Natural killer cell (primary cell): ENCODE measurements around the gene C9orf78. TPM values are rescaled to one million over a fixed set of nuclear protein-coding genes. Genes with fewer than 3 reads are reported as not detected.
"Not testable (repeated sequence)": the region's sequence is repeated elsewhere in the genome, so short reads cannot be mapped to it uniquely, and the experiment has no call there.

Experiments
- ATAC-seq, 3 donors: fragments of 150-1000 bp in 2 of 3; fragments of 200-7000 bp in 1 of 3; cut with Tn5 transposase; 1 replicate in 1 of 3; 2 replicates in 2 of 3; pipeline ENCODE4 v1.10.0; 2021; ENCODE audit warnings: mild to moderate bottlenecking in 2 of 3, moderate library complexity in 2 of 3
- DNase-seq, 2 donors: peaks; one replicate each; pipeline versions ENCODE4 v3.0.0 to v3.0.0-alpha.2; 2013 to 2021; ENCODE audit warnings: mixed read lengths in 1 of 2
- H3K27ac ChIP-seq: one replicate; pipeline ENCODE4 v1.5.1; 2013; ENCODE audit warnings: mild to moderate bottlenecking, low read length
- H3K27me3 ChIP-seq: one replicate; pipeline ENCODE4 v1.6.1; 2013; ENCODE audit warnings: low read length; ENCODE audit not compliant: control insufficient read depth, insufficient read depth
- H3K36me3 ChIP-seq: one replicate; pipeline ENCODE4 v1.6.1; 2013; ENCODE audit warnings: low read length; ENCODE audit not compliant: control insufficient read depth, insufficient read depth
- H3K4me1 ChIP-seq: one replicate; pipeline ENCODE4 v1.6.1; 2013; ENCODE audit warnings: low read length; ENCODE audit not compliant: control insufficient read depth, insufficient read depth
- H3K4me3 ChIP-seq: one replicate; pipeline ENCODE4 v1.5.1; 2013; ENCODE audit warnings: low read length
- H3K9me3 ChIP-seq: one replicate; pipeline ENCODE4 v1.6.1; 2013; ENCODE audit warnings: low read length; ENCODE audit not compliant: control insufficient read depth, insufficient read depth
- H3K27ac Mint-ChIP-seq, 2 donors: one replicate each; pipeline ENCODE4 v1.8.0; 2022; ENCODE audit warnings: mild to moderate bottlenecking in 2 of 2, mixed read lengths in 2 of 2, moderate library complexity in 1 of 2
- H3K27me3 Mint-ChIP-seq, 2 donors: one replicate each; pipeline ENCODE4 v1.8.0; 2022; ENCODE audit warnings: low read depth in 2 of 2, mixed read lengths in 2 of 2
- H3K36me3 Mint-ChIP-seq: one replicate; pipeline ENCODE4 v1.8.0; 2022; ENCODE audit warnings: mixed read lengths
- H3K4me1 Mint-ChIP-seq, 2 donors: one replicate each; pipeline ENCODE4 v1.8.0; 2022; ENCODE audit warnings: mixed read lengths in 2 of 2
- H3K4me3 Mint-ChIP-seq: one replicate; pipeline ENCODE4 v1.8.0; 2022; ENCODE audit warnings: mild to moderate bottlenecking, moderate library complexity, mixed read lengths
- H3K9me3 Mint-ChIP-seq, 2 donors: one replicate each; pipeline ENCODE4 v1.8.0; 2022; ENCODE audit warnings: mixed read lengths in 2 of 2
- CTCF ChIP-seq: fragments of 200-600 bp; IDR thresholded peaks from one replicate; pipeline ENCODE4 v1.8.0; 2022; ENCODE audit warnings: antibody characterized with exemption
- WGBS: methylation state at CpG from one replicate; pipeline ENCODE4 v1.1.7; 2013; ENCODE audit warnings: missing lambda C conversion rate; ENCODE audit not compliant: insufficient coverage; 5-methylcytosine and 5-hydroxymethylcytosine counted together
- intact Hi-C: fragments of 100-400 bp; cut with micrococcal nuclease; formaldehyde crosslinking; loops from one replicate; pipeline ENCODE4 v1.14.2; 2022
- total RNA-seq, 4 donors: library from RNA; stranded (reverse); fragments of 120-200 nt in 1 of 4; gene quantifications; one replicate each; pipeline versions ENCODE4 v1.2.3 to v1.2.4, GENCODE V29; 2013 to 2022

The C9orf78 gene
- total RNA-seq, 3 donors from 2014 or later (not counting 1 experiment from before 2014, with no cell fraction given) = 93.7 to 97.9 (median 97.6) TPM

DNA sequence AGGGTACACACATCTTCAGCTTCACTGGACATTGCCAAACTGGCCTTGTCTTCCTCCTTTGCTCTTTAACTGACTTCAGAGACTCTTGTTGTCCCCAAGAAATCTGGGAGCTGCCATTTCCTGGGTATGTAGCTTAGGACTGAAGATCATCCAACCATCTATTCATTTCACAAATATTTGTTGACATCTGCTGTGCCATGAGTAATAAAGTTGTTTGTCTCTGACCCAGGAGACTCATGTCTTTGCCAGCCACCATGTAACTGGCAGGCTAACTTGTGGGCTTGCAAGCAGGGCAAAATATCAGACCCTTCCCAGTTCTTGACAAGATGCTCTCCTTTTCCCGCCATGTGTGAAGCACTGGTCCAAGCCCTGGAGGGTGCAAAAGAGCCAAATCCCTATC is 49.2 kb downstream of the C9orf78 start:
- H3K9me3 Mint-ChIP-seq = no peaks in the 10 kb centered on the region
- no peak overlapping the region for H3K4me3 ChIP-seq
- no peak overlapping the region for H3K27ac Mint-ChIP-seq
- H3K4me1 ChIP-seq = peaks cover 7% of the 10 kb centered on the region
- TF ChIP-seq CTCF = no peak
- H3K27ac ChIP-seq = no peak overlapping the region
- WGBS = no CpG with 5 or more reads among the region's 1 CpG
- H3K36me3 ChIP-seq = no peaks in the 10 kb centered on the region
- peaks cover 17 to 21% of the 10 kb centered on the region in 2 donors for H3K27me3 Mint-ChIP-seq
- no peaks in the 10 kb centered on the region for H3K36me3 Mint-ChIP-seq
- DNase-seq (no peak), ATAC-seq (no peak)
- H3K9me3 ChIP-seq = no peaks in the 10 kb centered on the region
- H3K4me1 Mint-ChIP-seq = peaks cover 0 to 12% of the 10 kb centered on the region in 2 donors
- intact Hi-C loops = no loop called here
- no peaks in the 10 kb centered on the region for H3K27me3 ChIP-seq
- no peak overlapping the region for H3K4me3 Mint-ChIP-seq

GRCh38 chr9:129784970-129785369 is 50.1 kb downstream of the C9orf78 start:
- H3K4me1 Mint-ChIP-seq, H3K27ac ChIP-seq, H3K4me3 ChIP-seq, ATAC-seq, H3K4me1 ChIP-seq, DNase-seq, H3K36me3 Mint-ChIP-seq, H3K36me3 ChIP-seq, H3K9me3 Mint-ChIP-seq, H3K4me3 Mint-ChIP-seq, H3K27me3 ChIP-seq, intact Hi-C loops, H3K9me3 ChIP-seq, H3K27ac Mint-ChIP-seq: not testable (repeated sequence)
- 81% methylated on average over 11 of the region's 11 CpGs for WGBS
- H3K27me3 Mint-ChIP-seq = peaks cover 19 to 21% of the 10 kb centered on the region in 2 donors

DNA sequence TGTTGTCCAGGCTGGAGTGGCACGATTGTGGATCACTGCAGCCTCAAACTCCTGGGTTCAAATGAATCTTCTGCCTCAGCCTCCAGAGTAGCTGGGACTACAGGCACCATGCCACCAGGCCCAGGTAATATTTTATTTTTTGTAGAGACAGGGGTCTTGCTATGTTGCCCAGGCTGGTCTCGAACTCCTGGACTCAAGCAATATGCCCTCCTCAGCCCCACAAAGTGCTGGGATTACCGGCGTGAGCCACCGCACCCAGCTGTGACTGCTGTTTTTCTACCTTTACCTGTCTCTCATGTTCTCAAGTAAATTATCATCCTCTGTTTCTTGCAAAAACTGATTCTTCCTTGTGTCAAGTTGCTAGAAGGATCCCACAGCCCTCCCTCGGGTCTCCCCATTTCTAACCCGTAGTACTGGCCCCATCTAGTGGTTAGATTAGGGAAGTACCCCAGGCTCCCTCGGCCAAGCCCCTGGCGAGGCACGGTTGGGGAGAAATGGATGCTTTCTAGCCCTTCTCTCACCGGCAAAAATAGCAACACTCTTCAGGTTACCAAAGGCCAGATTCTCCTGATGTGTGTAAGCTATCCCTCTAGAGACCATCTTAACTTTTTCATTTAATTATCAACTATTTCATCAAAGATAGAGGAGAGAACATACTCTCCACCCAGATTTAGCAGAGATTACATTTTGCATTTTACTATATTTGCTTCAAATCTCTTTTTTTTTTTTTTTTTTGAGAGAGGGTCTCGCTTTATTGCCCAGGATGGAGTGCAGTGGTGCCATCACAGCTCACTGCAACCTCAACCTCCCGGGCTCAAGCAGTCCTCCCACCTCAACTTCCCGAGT is 51.3 kb downstream of the C9orf78 start:
- WGBS = 37% methylated on average over 13 of the region's 14 CpGs
- H3K4me1 ChIP-seq = no peaks in the 10 kb centered on the region
- H3K27ac ChIP-seq = no peak overlapping the region
- peak; percentile 84 for TF ChIP-seq CTCF
- Mint-ChIP-seq H3K4me3 (no peak overlapping the region), H3K4me1 (peaks cover 0 to 6% of the 10 kb centered on the region in 2 donors), H3K36me3 (no peaks in the 10 kb centered on the region), H3K27ac (no peak overlapping the region), H3K9me3 (no peaks in the 10 kb centered on the region), H3K27me3 (peaks cover 23 to 27% of the 10 kb centered on the region in 2 donors)
- ATAC-seq (peak; percentile 93 to 100 (median 99)), DNase-seq (peak; percentile 50 to 84)
- no peak overlapping the region for H3K4me3 ChIP-seq
- intact Hi-C loops = loop anchor here (1.0 to 2.0 kb wide), 4 partner anchors 46 to 653 kb away; partner anchors contain the start of gene ASB6
- H3K36me3 ChIP-seq = no peaks in the 10 kb centered on the region
- no peaks in the 10 kb centered on the region for H3K9me3 ChIP-seq
- H3K27me3 ChIP-seq = no peaks in the 10 kb centered on the region

- Histone ChIP-seq H3K4me3 (no peak overlapping the region), H3K27ac (no peak overlapping the region), H3K9me3 (no peaks in the 10 kb centered on the region), H3K4me1 (peaks cover 10% of the 10 kb centered on the region), H3K27me3 (no peaks in the 10 kb centered on the region), H3K36me3 (no peaks in the 10 kb centered on the region)
- Mint-ChIP-seq H3K4me3 (no peak overlapping the region), H3K4me1 (peaks cover 8 to 17% of the 10 kb centered on the region in 2 donors), H3K36me3 (no peaks in the 10 kb centered on the region), H3K27me3 (peaks cover 23% of the 10 kb centered on the region in 2 donors), H3K9me3 (no peaks in the 10 kb centered on the region), H3K27ac (no peak overlapping the region)
- 90% methylated on average over 5 of the region's 5 CpGs for WGBS
- ATAC-seq (no peak), DNase-seq (no peak)
- intact Hi-C loops = loop anchor here (2.0 kb wide), 2 partner anchors 55 to 651 kb away; no protein-coding TSS in a partner anchor
- no peak for TF ChIP-seq CTCF
These were observed 53.1 kb downstream of the C9orf78 start for GRCh38 chr9:129781981-129782380.
